Stimulated activated CD4-positive, alpha-beta T cell treated with anti-CD3 and anti-CD28 coated beads, Interleukin-4, amount 100 ng/mL, for 4 hours (primary cell): ENCODE data around the gene BCL10.

Source experiments
- DNase-seq, 2 experiments: peaks; one replicate each; pipeline ENCODE4 v3.0.0-alpha.2; 2020

The BCL10 gene

DNA sequence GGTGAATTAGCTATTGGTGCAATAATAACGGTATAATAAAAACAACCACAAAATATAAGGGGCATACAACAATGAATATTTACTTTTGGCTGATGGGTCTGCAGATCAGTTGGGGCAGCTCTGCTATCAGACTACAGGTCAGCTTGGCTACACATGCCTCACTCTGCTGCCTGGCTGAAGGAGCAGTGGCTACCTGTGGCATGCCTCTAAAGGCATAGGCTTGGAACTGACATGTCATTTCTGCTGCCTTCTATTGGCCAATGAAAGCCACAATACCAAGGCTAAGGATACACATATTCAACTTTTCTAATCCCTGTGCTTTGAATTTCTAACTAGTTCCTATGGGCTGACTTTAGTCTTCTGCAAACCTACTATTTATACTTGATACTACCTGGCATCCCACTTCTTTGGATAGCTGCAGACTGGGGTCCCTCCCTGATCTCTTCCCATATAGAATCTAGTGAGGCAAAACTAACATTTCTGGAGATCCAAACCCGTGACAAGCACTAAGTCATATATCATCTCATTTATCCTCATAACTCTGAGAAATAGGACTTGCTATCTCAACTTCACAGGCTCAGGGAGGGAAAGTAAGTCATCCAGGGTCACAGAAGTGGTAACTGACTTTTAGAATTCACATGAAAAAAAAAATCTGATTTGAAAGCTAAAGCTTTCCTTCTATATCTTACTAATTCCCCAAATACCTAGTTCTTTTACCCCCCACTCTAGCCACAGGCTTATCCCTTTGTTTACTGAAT lies 56.4 kb downstream of the BCL10 start:
- no peak for DNase-seq

DNA sequence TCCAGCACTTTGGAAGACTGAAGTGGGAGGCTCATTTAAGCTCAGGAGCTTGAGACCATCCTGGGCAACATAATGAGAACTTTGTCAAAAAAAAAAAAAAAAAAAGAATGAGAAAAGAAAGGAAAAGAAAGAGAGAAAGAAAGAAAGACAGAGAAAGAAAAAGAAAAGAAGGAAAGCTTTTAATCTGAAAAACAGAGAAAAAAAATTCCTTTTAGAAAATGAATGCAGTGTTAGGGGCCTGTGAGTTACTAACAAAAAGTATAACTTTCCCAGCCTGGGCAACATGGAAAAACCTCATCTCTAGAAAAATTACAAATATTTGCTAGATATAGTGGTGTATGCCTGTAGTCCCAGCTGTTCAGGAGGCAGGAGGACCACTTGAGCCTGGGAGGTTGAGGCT lies 59.7 kb downstream of the BCL10 start:
- DNase-seq: no peak
